ENCODE data around the gene DGKZ. TPM values are rescaled to one million over a fixed set of nuclear protein-coding genes. Genes with fewer than 3 reads are reported as not detected.

The DGKZ gene
- polyA plus RNA-seq, 6 donors from 2014 or later: 2.5 to 13.7 (median 7.9) TPM

DNA sequence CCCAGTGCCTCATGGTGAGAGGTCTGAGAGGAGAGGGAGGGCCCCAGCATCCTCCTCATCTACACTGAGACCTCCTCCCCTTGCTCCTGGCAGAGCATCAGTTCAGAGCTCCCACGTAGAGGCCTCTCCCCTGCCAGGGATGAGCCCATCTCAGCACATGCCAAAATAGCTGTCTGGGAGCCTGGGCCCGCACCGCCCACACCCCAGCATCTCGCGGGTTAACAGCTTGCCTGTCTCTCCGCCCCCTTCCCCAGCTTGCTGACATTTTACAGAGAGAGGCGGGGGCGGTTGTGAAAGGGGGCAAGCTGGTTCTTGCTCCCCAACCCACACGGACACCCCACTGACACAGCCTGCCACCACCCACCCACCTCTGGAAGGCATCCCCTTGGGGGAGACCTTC is 6.4 kb downstream of the DGKZ start:
- no peak for ATAC-seq (ENCODE audit: low read depth in 2 of 2)
- Mint-ChIP-seq H3K9me3 (no peaks in the 10 kb centered on the region), H3K36me3 (no peaks in the 10 kb centered on the region), H3K27ac (no peak overlapping the region), H3K4me1 (peaks cover 28 to 49% (median 36%) of the 10 kb centered on the region in 3 donors), H3K4me3 (no peak overlapping the region), H3K27me3 (no peaks in the 10 kb centered on the region)
- no peak for DNase-seq

DNA sequence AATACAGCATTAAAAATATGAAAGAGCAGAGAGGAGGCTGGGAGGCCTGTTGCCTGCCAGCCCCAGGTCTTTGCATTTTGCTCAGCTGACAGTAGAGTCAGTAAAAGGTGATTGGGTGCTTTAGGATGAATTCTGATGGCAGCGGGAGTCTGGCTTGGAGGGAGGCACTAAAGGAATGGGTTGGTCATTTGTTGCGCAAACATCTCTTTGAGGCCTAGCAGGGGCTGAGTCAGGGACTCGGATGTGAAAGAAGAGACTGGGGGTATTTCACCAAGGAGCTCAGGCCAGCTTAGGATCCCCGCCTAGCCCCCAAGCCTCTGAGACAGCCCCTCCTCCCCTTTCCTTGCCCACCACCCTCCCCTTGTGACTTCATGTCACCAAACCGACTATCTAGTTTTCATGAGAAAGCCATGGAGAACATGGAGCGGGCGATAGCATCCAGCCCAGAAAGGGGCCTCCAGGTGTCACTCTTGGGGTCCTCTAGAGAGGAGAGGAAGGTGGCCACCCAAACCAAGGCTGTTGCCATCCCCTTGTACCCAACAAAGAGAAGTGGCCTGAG is 9.7 kb downstream of the DGKZ start:
- Mint-ChIP-seq H3K9me3 (no peaks in the 10 kb centered on the region), H3K4me1 (peaks cover 25 to 39% (median 36%) of the 10 kb centered on the region in 3 donors), H3K27ac (no peak overlapping the region)

DNA sequence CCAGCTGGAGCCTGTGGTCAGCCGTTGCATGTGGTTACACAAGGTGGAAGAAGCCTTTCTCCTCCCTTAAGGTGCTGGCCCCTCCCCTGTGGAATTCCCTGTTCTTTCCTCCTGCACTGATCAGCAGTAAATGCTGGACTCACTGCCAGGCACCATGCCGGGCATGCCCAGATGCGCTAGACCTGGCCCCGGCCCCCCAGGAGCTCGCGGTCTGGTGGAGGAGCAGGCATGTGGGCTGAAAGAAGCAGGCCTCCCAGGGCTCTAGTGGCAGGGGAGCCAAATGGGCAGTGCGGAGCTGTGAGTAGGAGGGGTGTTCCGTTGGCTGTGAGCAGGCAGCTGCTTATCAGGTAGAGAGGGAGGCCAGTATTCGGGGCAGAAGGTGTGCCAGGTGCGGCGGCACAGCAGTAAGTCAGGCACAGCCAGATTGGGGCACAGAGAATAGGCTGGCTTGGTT is 10.2 kb downstream of the DGKZ start:
- Mint-ChIP-seq H3K4me1 (peaks cover 28 to 43% (median 38%) of the 10 kb centered on the region in 3 donors), H3K4me3 (no peak overlapping the region), H3K27ac (no peak overlapping the region), H3K9me3 (no peaks in the 10 kb centered on the region), H3K36me3 (no peaks in the 10 kb centered on the region), H3K27me3 (no peaks in the 10 kb centered on the region)
- no peak for DNase-seq
- no peak for ATAC-seq (ENCODE audit: low read depth in 2 of 2)

More for the DNA sequence above, 9.7 kb downstream of the DGKZ start:
- no peak for DNase-seq
- Mint-ChIP-seq H3K36me3 (no peaks in the 10 kb centered on the region), H3K27me3 (no peaks in the 10 kb centered on the region), H3K4me3 (no peak overlapping the region)
- no peak for ATAC-seq (ENCODE audit: low read depth in 2 of 2)

DNA sequence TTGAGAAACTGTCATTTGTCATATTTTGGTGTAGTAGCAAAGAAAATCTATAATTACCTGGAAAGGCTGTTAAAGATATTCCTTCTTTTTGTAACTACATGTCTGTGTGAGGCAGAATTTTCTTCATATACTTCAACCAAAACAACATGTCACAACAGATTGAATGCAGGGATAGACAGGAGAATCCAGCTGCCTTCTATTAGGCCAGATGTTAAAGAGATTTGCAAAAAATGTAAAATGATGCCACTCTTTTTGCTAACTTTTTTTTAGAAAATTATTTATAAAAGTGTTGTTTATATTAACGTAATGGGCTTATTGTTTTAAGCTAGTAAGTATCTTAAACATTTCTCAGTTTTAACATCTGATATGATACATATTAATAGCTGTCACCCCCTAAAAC is 12.7 kb downstream of the DGKZ start:
- peak overlapping the region in 1 of 8 donors; percentile 40 for H3K4me3 Mint-ChIP-seq
- H3K36me3 Mint-ChIP-seq: no peaks in the 10 kb centered on the region
- DNase-seq (no peak), ATAC-seq (ENCODE audit: low read depth in 2 of 2) (no peak)
- H3K27me3 Mint-ChIP-seq: no peaks in the 10 kb centered on the region
- H3K9me3 Mint-ChIP-seq: no peaks in the 10 kb centered on the region
- peaks cover 34 to 39% (median 34%) of the 10 kb centered on the region in 3 donors for H3K4me1 Mint-ChIP-seq
- no peak overlapping the region for H3K27ac Mint-ChIP-seq

DNA sequence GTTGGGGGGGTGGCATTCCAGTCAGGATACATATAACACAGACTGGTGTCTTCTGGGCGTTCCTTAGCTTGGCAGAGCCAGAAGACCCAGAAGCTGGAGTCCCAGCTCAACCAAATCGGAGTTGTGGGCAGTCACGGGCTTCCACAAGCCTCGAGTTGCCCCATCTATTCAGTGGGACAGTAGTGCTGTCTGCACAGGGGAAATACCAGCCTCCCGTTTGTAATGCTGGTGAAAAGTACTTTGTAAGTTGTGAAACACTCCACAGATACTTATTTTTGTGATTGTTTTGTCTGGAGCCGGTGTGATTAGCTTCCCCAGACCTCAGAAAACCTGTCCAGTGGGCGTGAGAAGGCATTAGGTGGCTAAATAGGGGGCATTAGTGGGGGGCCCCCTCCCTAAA is 13.6 kb downstream of the DGKZ start:
- peak overlapping the region; percentile 48 to 93 (median 87) for H3K4me3 Mint-ChIP-seq
- peak overlapping the region in 3 of 6 donors; percentile 39 to 56 (median 56) for H3K27ac Mint-ChIP-seq
- ATAC-seq (ENCODE audit: low read depth in 2 of 2): peak; percentile 8 to 26

DNA sequence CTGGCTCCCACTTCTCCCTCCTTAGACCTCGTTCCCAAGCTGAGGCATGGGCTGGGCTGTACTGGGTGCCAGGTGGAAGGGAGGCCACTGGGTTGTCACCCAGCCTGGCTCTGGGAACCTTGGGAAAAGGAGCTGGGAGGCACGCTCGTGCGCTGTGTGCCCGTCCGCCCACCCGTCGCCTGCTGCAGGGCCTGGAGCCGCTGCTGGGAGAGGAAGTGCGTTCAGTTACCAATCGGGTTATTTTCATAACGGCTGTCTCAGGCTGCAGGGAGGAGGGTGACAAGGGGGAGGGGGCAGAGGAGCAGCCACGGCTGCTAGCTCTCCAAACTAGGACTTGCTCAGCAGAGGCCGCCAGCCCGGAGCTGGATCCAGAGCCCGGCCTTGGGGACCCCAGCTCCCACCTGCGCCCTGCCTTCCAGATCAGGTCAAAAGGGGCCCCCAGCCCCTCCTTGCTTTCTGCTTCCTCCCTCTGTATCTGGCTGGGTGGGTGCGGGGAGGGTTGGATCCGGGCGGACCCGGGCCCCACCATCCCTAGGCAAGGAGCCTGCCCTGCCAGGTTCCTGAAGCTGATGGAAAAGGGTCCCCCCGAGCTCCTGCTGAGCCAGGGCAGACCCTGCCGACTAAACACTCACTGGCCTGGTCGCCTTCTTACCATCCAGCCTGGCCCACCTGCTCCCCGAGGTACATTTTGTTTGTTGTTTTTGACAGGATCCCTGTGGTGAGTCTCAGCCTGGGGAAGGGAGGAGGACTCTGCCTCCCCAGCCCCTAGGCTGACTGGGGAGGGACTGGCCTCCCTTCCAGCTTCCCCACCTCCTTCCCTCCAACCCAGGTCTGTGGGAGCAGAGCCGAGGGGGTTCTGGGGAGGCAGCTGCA is 14.3 kb downstream of the DGKZ start:
- no peaks in the 10 kb centered on the region for H3K9me3 Mint-ChIP-seq

More for the DNA sequence above, 13.6 kb downstream of the DGKZ start:
- Mint-ChIP-seq H3K27me3 (no peaks in the 10 kb centered on the region), H3K36me3 (no peaks in the 10 kb centered on the region), H3K4me1 (peaks cover 34 to 39% (median 36%) of the 10 kb centered on the region in 3 donors), H3K9me3 (no peaks in the 10 kb centered on the region)
- no peak for DNase-seq

DNA sequence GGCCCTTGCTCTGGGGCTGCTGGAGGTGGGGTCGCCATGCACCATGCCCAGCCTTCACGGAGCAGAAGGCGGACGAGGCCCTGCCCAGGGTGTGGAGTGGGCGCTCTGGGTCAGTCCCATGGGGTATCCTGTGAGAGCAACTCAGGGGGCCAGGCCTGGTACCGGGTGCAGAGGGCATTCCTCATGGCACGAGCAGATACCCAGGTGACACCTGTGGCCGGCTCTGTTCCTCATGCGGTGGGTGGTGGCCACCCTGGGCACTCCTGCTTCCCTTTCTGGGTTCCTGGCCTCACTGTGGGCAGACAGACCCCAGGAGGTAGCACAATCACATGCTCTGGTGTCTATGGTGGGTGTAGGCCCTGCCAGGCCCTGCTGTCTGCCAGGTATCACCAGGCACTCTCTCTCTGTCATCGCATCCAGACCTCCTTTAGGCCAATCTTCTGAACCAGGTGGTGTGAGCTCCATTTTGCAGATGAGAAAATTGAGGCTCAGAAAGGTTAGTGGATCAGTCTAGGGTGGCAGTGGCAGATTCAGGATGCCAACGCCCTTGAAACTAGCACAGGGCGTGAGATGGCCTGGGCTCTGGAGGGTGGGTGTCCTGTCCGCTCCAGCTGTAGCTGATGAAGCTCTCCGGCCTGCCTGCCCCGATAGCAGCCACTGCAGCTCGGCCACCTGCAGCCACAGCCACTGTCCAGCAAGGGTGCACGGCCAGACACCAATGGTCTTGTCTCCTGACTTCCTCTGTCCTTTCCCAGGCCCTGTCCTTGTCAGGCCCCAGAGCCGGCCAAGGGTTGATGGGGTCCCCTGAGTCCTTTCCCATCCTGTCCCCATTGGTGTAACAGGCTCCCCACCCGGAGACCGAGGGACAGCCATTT is 15.1 kb downstream of the DGKZ start:
- Mint-ChIP-seq H3K27me3 (no peaks in the 10 kb centered on the region), H3K36me3 (no peaks in the 10 kb centered on the region), H3K27ac (peak overlapping the region in 1 of 6 donors; percentile 81), H3K9me3 (no peaks in the 10 kb centered on the region), H3K4me1 (peaks cover 28 to 32% (median 28%) of the 10 kb centered on the region in 3 donors), H3K4me3 (peak overlapping the region in 6 of 8 donors; percentile 47 to 86 (median 70))
- no peak for ATAC-seq (ENCODE audit: low read depth in 2 of 2)
- no peak for DNase-seq

More for the DNA sequence above, 14.3 kb downstream of the DGKZ start:
- peak overlapping the region; percentile 48 to 93 (median 87) for H3K4me3 Mint-ChIP-seq
- peak; percentile 47 for DNase-seq
- H3K4me1 Mint-ChIP-seq: peaks cover 32 to 34% (median 34%) of the 10 kb centered on the region in 3 donors
- no peaks in the 10 kb centered on the region for H3K36me3 Mint-ChIP-seq
- peak overlapping the region; percentile 29 to 89 (median 52) for H3K27ac Mint-ChIP-seq
- peak; percentile 96 to 97 for ATAC-seq (ENCODE audit: low read depth in 2 of 2)
- no peaks in the 10 kb centered on the region for H3K27me3 Mint-ChIP-seq

DNA sequence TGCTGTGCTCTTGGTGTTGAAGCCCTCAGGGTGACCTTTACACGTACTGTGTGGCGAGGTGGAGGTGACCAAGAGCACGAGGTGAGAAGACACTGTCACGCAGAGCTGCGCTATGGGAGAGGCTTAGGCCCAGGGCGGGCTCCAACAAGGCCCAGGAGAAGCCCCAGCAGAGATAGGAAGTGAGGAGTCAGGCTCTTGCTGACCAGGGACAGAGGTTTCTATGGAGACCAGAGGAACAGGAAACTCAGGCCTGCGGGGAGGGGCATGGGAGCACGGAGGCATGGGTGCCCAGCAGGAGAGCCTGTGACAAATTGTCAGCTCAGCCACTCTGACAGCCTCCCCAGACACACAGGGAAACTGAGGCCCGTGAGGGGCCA is 15.8 kb downstream of the DGKZ start:
- Mint-ChIP-seq H3K4me1 (peaks cover 24 to 30% (median 28%) of the 10 kb centered on the region in 3 donors), H3K27ac (peak overlapping the region in 3 of 6 donors; percentile 36 to 69 (median 47)), H3K4me3 (peak overlapping the region in 3 of 8 donors; percentile 35 to 75 (median 42)), H3K27me3 (no peaks in the 10 kb centered on the region), H3K9me3 (no peaks in the 10 kb centered on the region), H3K36me3 (no peaks in the 10 kb centered on the region)
- no peak for ATAC-seq (ENCODE audit: low read depth in 2 of 2)
- DNase-seq: no peak

DNA sequence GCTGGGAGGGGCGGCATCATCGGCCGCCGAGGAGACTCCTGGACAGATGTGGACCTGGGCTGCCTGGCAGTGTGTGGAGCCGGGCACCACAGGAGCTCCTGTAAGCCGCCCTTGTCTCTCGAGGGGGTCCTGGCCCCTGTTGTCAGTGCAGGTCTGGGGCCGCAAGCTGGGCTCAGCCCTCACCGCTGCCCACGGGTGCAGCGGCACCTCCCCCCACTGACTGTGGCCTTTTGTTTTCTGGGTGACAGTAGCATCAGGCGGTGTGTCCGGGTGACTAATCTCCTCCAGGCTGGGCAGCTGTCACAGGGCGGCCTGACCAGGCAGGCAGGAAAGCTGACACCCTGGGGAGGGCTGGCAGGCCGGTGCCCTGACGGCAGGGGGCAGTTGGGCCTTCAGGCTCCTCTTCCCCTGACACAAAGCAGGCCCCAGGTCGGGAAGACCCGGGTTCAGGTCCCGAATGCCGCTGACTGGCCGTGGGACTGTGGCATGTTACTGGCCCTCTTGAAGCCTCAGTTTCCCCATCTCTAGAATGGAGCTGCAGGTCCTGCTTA is 16.3 kb downstream of the DGKZ start:
- peaks cover 24 to 30% (median 28%) of the 10 kb centered on the region in 3 donors for H3K4me1 Mint-ChIP-seq
- no peaks in the 10 kb centered on the region for H3K9me3 Mint-ChIP-seq
- H3K27me3 Mint-ChIP-seq: no peaks in the 10 kb centered on the region
- no peak overlapping the region for H3K27ac Mint-ChIP-seq
- no peaks in the 10 kb centered on the region for H3K36me3 Mint-ChIP-seq
- DNase-seq (no peak), ATAC-seq (ENCODE audit: low read depth in 2 of 2) (no peak)
- no peak overlapping the region for H3K4me3 Mint-ChIP-seq

DNA sequence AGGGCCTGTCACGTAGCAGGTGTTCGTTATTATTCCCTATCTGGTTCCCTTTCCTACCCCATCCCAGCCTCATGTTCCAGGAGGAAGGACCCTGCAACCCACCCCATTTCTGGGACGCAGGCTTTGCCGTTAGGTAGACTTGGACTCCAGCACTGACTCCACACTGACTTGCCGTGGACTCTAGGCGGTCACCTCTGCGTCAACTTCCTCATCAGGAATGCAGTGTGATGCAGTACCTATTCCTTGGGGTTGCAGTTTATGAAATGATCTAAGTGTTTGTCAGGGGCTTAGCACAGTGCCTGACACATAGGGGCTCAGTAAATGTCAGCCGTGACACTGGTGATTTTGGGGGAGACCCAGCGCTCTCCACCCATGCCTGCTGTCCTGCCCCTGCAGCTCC is 16.8 kb downstream of the DGKZ start:
- no peaks in the 10 kb centered on the region for H3K27me3 Mint-ChIP-seq
- no peaks in the 10 kb centered on the region for H3K36me3 Mint-ChIP-seq
- DNase-seq (no peak), ATAC-seq (ENCODE audit: low read depth in 2 of 2) (no peak)
- H3K9me3 Mint-ChIP-seq: no peaks in the 10 kb centered on the region
- H3K4me3 Mint-ChIP-seq: peak overlapping the region in 1 of 8 donors; percentile 14
- no peak overlapping the region for H3K27ac Mint-ChIP-seq
- peaks cover 24 to 30% (median 28%) of the 10 kb centered on the region in 3 donors for H3K4me1 Mint-ChIP-seq

DNA sequence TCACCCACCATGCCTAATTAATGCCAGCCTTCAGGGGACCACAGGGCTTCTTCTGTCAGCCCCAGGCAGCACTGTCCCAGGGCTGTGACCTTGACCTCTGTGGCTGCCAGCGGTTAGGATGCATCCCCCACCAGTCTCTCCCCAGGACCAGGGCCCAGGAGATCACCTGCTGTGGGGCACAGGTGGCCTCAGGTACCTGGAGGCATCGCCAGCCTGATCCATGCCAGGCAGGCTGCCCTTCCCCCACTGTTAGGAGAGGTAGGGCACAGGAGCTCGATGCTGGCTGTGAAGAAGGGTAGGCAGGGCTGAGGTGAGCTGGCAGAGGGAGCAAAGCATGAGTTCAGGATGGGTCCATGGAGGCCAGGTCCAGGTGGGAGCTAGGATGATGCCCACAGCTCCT is 17.5 kb downstream of the DGKZ start:
- no peak overlapping the region for H3K4me3 Mint-ChIP-seq
- H3K36me3 Mint-ChIP-seq: no peaks in the 10 kb centered on the region
- H3K9me3 Mint-ChIP-seq: no peaks in the 10 kb centered on the region
- DNase-seq (no peak), ATAC-seq (ENCODE audit: low read depth in 2 of 2) (no peak)
- no peaks in the 10 kb centered on the region for H3K27me3 Mint-ChIP-seq
- H3K4me1 Mint-ChIP-seq: peaks cover 24 to 35% (median 30%) of the 10 kb centered on the region in 3 donors
- peak overlapping the region in 2 of 6 donors; percentile 16 to 57 for H3K27ac Mint-ChIP-seq

DNA sequence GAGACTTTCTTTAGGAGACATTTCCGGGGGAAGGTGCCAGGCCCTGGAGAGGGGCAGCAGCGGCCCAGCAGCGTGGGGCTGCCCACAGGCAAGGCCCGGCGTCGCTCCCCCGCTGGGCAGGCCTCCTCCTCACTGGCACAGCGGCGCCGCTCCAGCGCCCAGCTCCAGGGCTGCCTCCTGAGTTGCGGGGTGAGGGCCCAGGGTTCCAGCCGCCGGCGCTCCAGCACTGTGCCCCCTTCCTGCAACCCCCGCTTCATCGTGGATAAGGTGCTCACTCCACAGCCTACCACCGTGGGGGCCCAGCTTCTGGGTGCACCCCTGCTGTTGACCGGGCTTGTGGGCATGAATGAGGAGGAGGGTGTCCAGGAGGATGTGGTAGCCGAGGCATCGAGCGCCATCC is 19.0 kb downstream of the DGKZ start:
- no peak overlapping the region for H3K27ac Mint-ChIP-seq
- no peaks in the 10 kb centered on the region for H3K9me3 Mint-ChIP-seq
- no peaks in the 10 kb centered on the region for H3K27me3 Mint-ChIP-seq
- no peak overlapping the region for H3K4me3 Mint-ChIP-seq
- no peak for ATAC-seq (ENCODE audit: low read depth in 2 of 2)
- H3K4me1 Mint-ChIP-seq: peaks cover 18 to 25% (median 22%) of the 10 kb centered on the region in 3 donors
- DNase-seq: no peak
- no peaks in the 10 kb centered on the region for H3K36me3 Mint-ChIP-seq

DNA sequence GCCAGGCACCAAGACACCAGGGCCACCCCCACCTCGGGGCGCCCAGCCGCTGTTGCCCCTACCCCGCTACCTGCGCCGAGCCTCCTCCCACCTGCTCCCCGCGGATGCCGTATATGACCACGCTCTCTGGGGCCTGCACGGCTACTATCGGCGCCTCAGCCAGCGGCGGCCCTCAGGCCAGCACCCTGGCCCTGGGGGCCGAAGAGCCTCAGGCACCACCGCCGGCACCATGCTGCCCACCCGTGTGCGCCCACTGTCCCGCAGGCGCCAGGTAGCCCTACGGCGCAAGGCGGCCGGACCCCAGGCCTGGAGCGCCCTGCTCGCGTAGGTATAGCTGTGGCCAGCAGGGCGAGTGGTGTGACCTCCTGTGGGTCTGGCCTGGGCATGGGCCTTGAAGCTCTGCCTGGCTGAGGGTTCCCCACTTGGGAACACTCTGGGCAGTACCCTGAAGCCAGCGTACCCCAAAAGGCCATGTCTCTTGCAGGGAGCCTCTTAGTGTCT is 19.4 kb downstream of the DGKZ start:
- no peaks in the 10 kb centered on the region for H3K9me3 Mint-ChIP-seq
- peaks cover 15 to 20% (median 18%) of the 10 kb centered on the region in 3 donors for H3K4me1 Mint-ChIP-seq
- no peak for DNase-seq
- H3K4me3 Mint-ChIP-seq: no peak overlapping the region
- no peak for ATAC-seq (ENCODE audit: low read depth in 2 of 2)
- no peaks in the 10 kb centered on the region for H3K36me3 Mint-ChIP-seq
- H3K27ac Mint-ChIP-seq: no peak overlapping the region
- no peaks in the 10 kb centered on the region for H3K27me3 Mint-ChIP-seq

All from naive B cell (primary cell).